Duodenal mucosa (tissue), 2 donors: ENCODE measurements around the gene AVPR1B.

Source experiments
- H3K27ac ChIP-seq: one replicate; pipeline ENCODE4 v1.7.0; 2013; ENCODE audit warnings: low read depth, low read length
- H3K27me3 ChIP-seq, 2 donors: one replicate each; pipeline ENCODE4 v1.7.0; 2013; ENCODE audit warnings: low read length in 2 of 2, control low read depth in 1 of 2; ENCODE audit not compliant: insufficient read depth in 2 of 2, control insufficient read depth in 1 of 2
- H3K36me3 ChIP-seq, 2 donors: one replicate each; pipeline ENCODE4 v1.7.0; 2013; ENCODE audit warnings: low read length in 2 of 2, control low read depth in 1 of 2; ENCODE audit not compliant: insufficient read depth in 2 of 2, control insufficient read depth in 1 of 2
- H3K4me1 ChIP-seq, 2 donors: one replicate each; pipeline ENCODE4 v1.7.0; 2013; ENCODE audit warnings: low read length in 2 of 2, control low read depth in 1 of 2; ENCODE audit not compliant: insufficient read depth in 2 of 2, control insufficient read depth in 1 of 2
- H3K4me3 ChIP-seq, 2 donors: one replicate each; pipeline ENCODE4 v1.7.0; 2013; ENCODE audit warnings: low read length in 2 of 2, low read depth in 1 of 2
- H3K9ac ChIP-seq, 2 donors: one replicate each; pipeline ENCODE4 v1.7.0; 2013; ENCODE audit warnings: low read length in 2 of 2, low read depth in 1 of 2
- H3K9me3 ChIP-seq, 2 donors: one replicate each; pipeline ENCODE4 v1.7.0; 2013; ENCODE audit warnings: low read length in 2 of 2, control low read depth in 1 of 2; ENCODE audit not compliant: control insufficient read depth in 1 of 2

AVPR1B gene

DNA sequence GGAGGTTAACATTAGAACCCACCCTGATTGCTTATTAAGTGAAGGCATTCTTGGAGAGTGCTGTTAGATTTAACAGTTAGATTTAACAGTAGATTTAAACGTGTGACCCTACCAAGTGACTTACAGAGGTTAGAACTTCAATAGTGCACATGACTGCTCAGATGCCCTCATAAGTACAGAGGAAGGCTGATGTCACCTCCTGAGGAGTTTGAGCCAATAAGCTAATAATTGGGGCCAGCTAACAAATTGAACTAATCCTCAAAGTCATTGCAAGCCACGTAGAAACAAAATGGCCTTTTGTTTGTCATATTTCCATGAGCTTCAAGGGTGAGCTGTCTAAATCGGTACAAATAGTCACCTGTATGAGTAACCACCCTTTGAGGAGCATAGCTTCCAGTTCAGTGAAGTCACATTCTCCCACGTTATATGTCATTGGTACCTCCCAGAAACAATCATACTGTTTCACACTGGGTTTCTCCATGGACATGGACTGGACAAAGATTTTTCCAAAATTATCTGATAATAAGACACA is 11.7 kb downstream of the AVPR1B start:
- H3K36me3 ChIP-seq: no peaks in the 10 kb centered on the region
- H3K9ac ChIP-seq: no peak overlapping the region
- H3K4me1 ChIP-seq: no peaks in the 10 kb centered on the region
- H3K9me3 ChIP-seq: no peaks in the 10 kb centered on the region
- no peak overlapping the region for H3K4me3 ChIP-seq
- no peaks in the 10 kb centered on the region for H3K27me3 ChIP-seq
- H3K27ac ChIP-seq: no peak overlapping the region

- H3K36me3 ChIP-seq: no peaks in the 10 kb centered on the region
- H3K27ac ChIP-seq: no peak overlapping the region
- H3K4me3 ChIP-seq: no peak overlapping the region
- H3K9ac ChIP-seq: no peak overlapping the region
- no peaks in the 10 kb centered on the region for H3K9me3 ChIP-seq
- no peaks in the 10 kb centered on the region for H3K27me3 ChIP-seq
- H3K4me1 ChIP-seq: no peaks in the 10 kb centered on the region
Observed at GRCh38 chr1:206103979-206104378, 13.2 kb downstream of the AVPR1B start.

GRCh38 chr1:206102292-206102936 is 14.8 kb downstream of the AVPR1B start:
- no peaks in the 10 kb centered on the region for H3K36me3 ChIP-seq
- no peak overlapping the region for H3K27ac ChIP-seq
- H3K27me3 ChIP-seq: no peaks in the 10 kb centered on the region
- H3K9ac ChIP-seq: no peak overlapping the region
- no peak overlapping the region for H3K4me3 ChIP-seq
- no peaks in the 10 kb centered on the region for H3K9me3 ChIP-seq
- no peaks in the 10 kb centered on the region for H3K4me1 ChIP-seq

DNA sequence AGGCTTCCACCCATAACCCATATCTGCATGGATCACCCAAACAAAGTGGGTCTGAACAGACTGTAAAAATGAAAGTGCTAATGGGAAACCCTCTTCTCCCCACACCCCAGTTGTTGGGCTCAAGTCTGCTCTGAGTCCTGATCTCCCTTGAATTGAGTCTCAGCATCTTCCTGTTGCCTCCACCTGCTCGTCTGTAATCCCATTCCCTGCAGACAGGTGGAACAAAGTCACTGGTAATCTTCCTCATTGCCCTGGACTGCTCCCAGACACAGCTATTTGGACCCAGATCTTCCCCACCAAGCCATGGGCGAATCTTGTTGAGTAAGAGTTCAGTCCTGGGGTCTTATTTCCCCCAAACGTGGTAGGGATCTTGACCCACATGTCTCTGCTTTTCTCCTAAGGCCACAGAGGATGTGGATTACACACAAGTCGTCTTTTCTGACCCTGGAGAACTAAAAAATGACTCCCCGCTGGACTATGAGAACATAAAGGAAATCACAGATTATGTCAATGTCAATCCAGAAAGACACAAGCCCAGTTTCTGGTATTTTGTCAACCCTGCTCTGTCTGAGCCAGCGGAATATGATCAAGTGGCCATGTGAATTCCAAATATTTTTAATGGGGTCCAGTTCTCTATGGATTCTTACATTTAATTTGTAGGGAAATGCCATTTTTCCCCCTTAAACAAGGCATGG is 15.7 kb downstream of the AVPR1B start:
- Histone ChIP-seq H3K4me1 (no peaks in the 10 kb centered on the region), H3K9ac (no peak overlapping the region), H3K9me3 (no peaks in the 10 kb centered on the region), H3K27ac (no peak overlapping the region), H3K4me3 (no peak overlapping the region), H3K36me3 (no peaks in the 10 kb centered on the region), H3K27me3 (no peaks in the 10 kb centered on the region)

- Histone ChIP-seq H3K4me3 (no peak overlapping the region), H3K9me3 (no peaks in the 10 kb centered on the region), H3K36me3 (no peaks in the 10 kb centered on the region), H3K27ac (no peak overlapping the region), H3K27me3 (no peaks in the 10 kb centered on the region), H3K4me1 (no peaks in the 10 kb centered on the region), H3K9ac (no peak overlapping the region)
Observed at GRCh38 chr1:206100226-206100815, 16.9 kb downstream of the AVPR1B start.

- H3K27me3 ChIP-seq: no peaks in the 10 kb centered on the region
- no peak overlapping the region for H3K4me3 ChIP-seq
- no peaks in the 10 kb centered on the region for H3K9me3 ChIP-seq
- H3K36me3 ChIP-seq: no peaks in the 10 kb centered on the region
- H3K9ac ChIP-seq: no peak overlapping the region
- H3K27ac ChIP-seq: no peak overlapping the region
- no peaks in the 10 kb centered on the region for H3K4me1 ChIP-seq
Observed at GRCh38 chr1:206098242-206098919, 18.8 kb downstream of the AVPR1B start.

DNA sequence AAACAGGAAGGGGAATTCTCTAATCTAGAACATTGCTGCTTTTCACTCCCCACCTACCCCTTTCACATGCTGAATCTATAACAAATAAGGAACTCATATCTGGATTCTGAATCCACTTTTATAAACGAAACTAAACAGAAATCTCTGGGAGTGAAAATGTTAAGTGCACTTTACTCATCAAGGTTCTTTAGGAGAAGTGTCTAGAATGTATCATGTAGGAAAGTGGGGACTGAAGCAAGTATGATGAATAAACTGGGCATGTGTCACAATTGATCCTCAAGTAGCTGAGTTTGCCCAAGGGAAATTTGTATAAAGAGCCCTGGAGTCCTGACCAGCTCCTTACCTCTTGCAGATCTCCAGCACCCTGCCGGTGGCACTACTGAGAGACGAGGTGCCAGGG is 19.8 kb downstream of the AVPR1B start:
- Histone ChIP-seq H3K4me3 (no peak overlapping the region), H3K4me1 (no peaks in the 10 kb centered on the region), H3K27me3 (no peaks in the 10 kb centered on the region), H3K27ac (no peak overlapping the region), H3K36me3 (no peaks in the 10 kb centered on the region), H3K9me3 (no peaks in the 10 kb centered on the region), H3K9ac (no peak overlapping the region)

DNA sequence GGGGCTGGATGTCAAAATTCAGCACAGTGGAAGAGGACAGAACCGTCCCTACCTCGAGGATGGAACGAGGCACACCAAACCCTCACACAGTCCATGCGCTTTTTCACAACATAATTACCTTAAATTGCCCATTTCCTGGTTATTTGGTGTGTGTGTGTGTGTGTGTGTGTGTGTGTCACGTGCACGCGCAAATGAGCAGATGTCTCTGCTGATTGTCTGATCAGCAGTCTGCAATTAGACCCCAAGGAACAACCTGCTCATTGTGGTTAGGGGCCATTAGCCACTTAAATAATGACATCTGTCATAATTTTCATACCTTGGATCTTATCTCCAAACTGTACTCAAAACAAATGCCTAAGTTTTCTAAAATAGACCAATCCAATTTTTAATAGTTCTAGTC is 23.2 kb downstream of the AVPR1B start:
- H3K4me3 ChIP-seq: no peak overlapping the region

GRCh38 chr1:206089341-206089740 is 27.8 kb downstream of the AVPR1B start:
- no peak overlapping the region for H3K4me3 ChIP-seq
- no peak overlapping the region for H3K9ac ChIP-seq
- H3K9me3 ChIP-seq: no peaks in the 10 kb centered on the region
- no peak overlapping the region for H3K27ac ChIP-seq
- no peaks in the 10 kb centered on the region for H3K4me1 ChIP-seq
- no peaks in the 10 kb centered on the region for H3K27me3 ChIP-seq
- no peaks in the 10 kb centered on the region for H3K36me3 ChIP-seq

More for the DNA sequence above, 23.2 kb downstream of the AVPR1B start:
- H3K27me3 ChIP-seq: no peaks in the 10 kb centered on the region
- no peaks in the 10 kb centered on the region for H3K4me1 ChIP-seq
- H3K27ac ChIP-seq: no peak overlapping the region
- H3K9ac ChIP-seq: no peak overlapping the region
- no peaks in the 10 kb centered on the region for H3K36me3 ChIP-seq
- H3K9me3 ChIP-seq: no peaks in the 10 kb centered on the region

GRCh38 chr1:206087091-206087490 is 30.1 kb downstream of the AVPR1B start:
- no peak overlapping the region for H3K4me3 ChIP-seq

More at GRCh38 chr1:206087091-206087490, 30.1 kb downstream of the AVPR1B start:
- H3K36me3 ChIP-seq: no peaks in the 10 kb centered on the region
- H3K27me3 ChIP-seq: no peaks in the 10 kb centered on the region
- H3K4me1 ChIP-seq: no peaks in the 10 kb centered on the region
- no peak overlapping the region for H3K27ac ChIP-seq
- H3K9ac ChIP-seq: no peak overlapping the region
- no peaks in the 10 kb centered on the region for H3K9me3 ChIP-seq
